NCI-H2196 (cell line): Measurements from ENCODE around the gene NBAS.
"Not testable (repeated sequence)": the region's sequence is repeated elsewhere in the genome, so short reads cannot be mapped to it uniquely, and the experiment has no call there.

ENCODE experiments used
- DNase-seq: peaks from one replicate; lab custom pipeline; 2025; ENCODE audit not compliant: unreplicated experiment; lab: John Stamatoyannopoulos, UW

Gene NBAS

DNA sequence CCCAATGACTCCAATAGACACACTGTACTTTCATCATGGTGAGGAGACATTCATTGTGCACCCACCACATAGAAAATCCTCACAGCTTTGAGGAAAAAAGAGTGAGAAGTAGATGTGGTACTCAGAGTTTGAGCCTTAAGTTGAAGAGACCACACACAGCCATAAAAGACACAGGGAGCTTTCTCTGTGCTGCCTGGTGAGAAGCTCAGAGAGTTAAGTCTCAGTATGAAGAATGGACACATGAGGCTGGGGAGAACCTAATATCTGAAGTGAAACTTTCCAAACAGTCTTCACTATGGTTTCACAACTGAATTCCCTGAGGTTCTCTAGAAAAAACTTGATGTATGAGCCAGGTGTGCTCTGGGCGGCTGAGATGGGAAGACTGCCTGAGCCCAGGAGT, 237.9 kb downstream of the NBAS start:
- no peak for DNase-seq

DNA sequence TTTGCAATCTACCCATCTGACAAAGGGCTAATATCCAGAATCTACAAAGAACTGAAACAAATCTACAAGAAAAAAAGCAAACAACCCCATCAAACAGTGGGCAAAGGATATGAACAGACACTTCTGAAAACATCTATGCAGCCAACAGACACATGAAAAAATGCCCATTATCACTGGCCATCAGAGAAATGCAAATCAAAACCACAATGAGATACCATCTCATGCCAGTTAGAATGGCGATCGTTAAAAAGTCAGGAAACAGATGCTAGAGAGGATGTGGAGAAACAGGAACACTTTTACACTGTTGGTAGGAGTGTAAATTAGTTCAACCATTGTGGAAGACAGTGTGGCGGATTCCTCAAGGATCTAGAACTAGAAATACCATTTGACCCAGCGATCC, 239.7 kb downstream of the NBAS start:
- DNase-seq = not testable (repeated sequence)

DNA sequence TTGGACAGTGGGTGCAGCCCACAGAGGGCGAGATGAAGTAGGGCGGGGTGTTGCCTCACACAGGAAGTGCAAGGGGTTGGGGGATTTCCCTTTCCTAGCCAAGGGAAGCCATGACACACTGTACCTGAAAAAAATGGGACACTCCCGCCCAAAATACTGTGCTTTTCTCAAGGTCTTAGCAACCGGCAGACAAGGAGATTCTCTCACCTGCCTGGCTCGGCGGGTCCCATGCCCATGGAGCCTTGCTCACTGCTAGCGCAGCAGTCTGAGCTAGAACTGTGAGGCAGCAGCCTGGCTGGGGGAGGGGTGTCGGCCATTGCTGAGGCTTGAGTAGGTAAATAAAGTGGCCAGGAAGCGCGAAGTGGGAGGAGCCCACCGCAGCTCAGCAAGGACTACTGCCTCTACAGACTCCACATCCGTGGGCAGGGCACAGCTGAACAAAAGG, 244.7 kb downstream of the NBAS start:
- no peak for DNase-seq

DNA sequence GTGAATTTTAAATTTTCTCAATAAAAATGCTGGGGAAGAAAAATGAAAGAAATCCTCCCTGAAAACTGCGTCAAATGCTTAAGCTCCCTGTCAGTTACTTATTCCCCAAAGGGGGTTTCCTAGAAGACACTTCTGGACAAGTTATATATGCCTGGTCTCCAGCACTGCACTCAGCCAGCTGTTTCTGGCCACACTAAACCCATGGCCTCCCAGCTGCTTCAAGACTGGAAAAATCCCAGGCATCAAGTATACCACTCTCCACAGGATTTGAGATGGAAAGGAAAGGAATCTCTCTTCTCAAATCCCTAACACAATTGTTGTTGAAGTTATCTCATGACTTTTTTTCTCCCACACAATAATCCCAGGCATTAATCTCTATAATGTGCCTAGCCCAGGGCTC, 245.7 kb downstream of the NBAS start:
- no peak for DNase-seq

DNA sequence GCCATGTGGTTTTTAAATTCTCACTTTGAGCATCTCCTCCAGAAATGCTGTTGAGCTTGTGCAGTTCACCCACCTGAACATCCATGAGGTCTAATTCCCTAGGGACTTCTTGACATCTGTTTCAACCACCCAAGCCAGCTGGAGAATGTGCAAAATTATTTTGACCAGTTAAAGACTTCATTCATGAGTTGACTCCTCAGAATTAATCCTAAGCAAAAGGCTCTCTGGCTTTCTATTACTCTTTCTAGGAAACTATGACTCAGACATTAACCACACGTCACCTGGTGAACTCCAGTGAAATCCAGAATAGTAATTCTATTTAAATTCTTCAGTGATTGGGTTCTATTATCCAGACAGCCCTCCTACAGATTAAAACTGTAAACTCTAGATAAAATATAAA, 247.5 kb downstream of the NBAS start:
- DNase-seq = no peak

DNA sequence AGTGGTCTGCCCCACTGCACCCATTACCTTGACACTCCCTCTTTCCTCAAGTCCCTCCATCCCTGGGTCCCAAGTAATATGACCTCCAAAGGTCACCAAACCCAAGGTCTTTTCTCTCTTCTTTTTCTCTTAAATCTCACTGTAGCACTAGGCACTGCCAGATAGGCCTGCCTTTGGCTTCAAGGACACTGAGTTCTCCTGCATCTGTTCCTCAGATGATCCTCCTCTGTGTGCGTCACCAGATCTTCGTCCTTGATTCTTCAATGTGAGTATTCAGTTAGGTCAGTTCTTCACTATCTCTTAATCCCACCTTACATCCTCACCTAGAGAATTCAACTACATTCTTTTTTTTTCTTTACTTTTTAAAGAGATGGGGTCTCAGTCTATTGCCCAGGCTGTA, 249.2 kb downstream of the NBAS start:
- DNase-seq = no peak

DNA sequence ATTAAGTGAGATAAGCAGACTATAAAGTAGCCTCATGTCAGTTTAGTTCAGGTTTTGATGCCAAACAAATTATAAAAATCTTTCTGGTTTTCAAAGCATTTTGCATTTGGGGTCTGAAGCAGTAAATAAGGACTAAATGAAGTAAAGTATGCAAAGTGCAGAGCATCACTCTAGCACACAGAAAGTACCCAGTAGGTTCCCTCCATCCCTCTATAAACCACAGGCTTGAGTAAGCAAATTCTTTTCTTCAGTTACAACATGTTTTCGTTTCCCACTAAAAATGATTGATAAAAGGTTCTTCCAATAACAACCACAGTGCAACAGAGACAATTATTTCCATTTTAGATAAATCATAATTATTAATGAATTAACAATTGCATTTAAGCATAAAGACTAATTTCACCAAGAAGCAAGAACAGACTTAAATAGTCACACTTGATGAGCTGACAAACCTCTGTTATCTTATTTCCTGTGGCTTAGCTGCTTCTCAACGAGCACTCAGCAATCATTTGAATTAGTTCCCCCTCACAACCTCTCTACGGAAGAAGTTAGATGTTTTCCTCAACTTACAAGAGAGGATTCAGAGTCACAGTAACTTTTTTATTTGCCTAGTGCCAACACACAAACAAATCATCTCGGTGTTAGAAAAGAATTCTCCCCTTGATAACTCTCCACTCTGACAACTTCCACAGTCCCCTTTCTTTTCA, 249.8 kb downstream of the NBAS start:
- DNase-seq = no peak

DNA sequence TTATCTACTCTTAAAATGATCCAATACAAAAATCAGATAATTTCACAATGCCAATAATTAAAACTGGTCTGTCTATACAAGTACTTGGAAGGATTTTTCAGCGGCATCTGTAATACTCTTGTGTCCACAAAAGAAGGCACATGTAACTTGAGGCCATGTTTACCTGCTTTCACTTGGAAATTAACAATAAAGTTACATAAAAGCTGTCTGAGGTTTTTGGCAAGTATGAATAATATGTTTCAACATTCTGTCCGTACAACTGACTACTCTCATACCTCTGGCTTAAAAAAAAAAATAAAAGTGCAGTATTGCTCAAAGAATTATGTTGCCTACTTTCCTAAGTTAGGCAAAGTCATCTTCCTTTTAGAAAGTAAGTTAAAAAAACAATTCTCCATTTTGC, 253.6 kb downstream of the NBAS start:
- DNase-seq = no peak

DNA sequence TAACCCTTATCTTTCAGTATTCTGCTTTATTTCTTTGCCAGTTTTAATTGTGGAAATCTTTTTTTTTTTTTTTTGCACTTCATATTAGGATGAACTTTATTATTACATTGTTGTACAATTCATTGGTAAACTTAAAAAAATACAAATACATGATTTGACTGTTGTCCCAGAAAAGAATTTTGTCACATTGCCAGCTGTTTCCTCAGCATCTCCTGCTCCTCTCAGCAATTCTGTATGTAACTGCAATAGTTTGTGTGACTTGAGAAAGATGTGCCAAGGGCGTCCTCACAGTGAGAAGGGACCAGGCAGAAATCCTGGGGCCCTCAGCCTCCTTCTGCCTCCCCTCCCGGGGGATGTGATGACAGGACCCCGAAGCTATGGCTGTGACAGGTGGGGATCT, 254.4 kb downstream of the NBAS start:
- no peak for DNase-seq

DNA sequence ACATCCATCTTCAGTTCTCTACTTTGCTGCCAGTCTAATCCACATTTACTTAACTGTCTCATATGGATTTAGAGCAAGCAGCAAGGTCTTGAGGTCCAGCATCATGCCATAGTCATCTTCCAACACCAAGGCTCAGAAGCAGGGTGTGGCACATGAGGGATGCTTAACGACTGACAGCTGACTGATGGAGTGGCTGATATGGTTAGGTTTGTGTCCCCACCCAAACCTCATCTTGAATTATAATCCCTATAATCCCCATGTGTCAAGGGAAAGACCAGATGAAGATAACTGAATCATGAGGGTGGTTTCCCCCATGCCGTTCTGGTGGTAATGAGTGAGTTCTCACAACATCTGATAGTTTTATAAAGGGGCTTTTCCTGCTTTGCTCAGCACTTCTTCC, 257.3 kb downstream of the NBAS start:
- DNase-seq = no peak

DNA sequence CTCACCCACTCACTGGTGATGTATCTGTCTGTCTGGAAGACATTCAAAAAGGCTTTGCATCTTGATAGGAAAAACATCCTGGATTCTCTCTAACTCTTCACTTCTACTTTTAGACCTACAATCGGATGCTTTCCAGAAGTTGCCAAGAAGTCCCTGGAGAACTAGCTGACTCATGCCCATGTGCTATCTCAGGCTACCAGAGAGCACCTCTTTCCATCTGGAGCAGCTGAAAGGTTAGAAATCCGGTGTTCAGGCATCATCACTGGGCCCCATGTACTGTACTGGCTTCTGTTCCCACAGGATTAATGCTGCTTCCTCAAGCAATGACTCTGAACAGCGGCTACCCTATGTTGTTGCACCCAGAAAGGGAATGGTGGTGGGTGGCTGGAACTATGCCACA, 259.0 kb downstream of the NBAS start:
- DNase-seq = no peak

DNA sequence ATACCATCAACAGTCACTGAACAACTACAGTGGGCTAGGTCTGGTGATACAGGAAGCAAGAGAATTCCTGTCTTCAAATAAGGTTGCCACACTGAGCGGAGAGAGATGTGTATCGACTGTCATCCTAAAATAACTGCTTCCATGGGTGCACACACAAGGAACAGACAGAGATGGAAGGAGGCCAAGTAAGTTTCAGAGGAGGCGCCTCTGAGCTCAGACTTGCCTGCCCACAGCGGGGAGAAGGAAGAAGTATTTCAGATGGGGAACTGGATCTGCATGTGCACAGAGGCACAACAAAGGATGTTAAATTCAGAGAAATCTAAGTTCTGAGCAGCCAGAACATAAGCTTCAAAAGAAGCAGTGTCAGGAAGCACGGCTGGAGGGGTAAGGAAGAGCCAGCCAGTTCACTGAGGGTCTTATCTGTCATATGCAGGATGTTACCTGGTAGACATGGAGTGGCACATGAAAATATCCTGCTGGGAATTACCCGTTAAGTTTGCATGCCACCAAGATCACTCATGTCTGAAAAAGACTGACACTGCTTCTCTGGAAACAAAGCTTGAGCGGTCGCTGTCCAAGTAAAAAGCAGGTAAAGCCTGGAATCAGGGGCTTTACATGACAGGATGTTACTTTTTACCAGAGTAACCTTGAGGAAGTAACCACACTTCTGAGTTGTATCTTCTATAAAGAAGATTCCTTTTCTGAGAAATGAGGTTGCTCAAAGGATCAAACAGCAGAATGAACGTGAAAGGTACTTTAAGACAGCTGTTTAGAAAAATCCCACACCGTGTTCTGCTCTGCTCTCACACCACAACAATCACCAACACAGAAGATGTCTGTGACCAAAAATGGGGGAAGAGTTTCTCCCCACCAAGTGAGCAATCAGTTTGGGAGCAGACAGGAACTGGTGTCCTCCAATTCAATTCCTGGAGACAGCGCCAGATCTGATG, 260.2 kb downstream of the NBAS start:
- DNase-seq = no peak

DNA sequence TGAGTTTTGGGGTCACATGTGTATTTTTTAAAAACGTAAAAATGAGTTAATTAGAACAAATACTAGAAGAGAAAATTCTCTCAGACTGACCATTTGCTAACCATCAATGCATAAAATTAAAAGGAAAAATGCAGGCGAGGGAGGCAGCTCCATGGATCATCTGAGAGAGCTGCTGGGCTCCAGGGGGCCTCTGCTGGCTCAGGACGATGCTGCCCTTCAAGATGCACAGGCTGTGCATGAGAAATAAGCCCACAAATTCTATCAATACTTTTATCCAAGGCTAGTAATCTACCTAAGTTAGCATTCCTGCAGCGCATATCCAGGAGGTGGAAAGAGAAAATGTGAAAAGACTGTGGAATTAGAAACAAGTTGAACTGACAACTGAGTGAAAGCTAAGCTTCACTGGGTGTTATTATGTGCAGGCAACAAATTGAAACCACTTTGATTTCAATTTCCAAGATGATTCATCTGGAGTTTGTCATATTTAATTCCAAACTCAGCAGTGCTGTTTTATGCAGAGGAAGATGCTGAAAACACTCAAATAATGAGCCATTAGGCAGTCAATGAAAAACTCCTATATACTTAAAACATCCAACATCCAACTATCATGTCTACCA, 261.1 kb downstream of the NBAS start:
- DNase-seq = no peak

DNA sequence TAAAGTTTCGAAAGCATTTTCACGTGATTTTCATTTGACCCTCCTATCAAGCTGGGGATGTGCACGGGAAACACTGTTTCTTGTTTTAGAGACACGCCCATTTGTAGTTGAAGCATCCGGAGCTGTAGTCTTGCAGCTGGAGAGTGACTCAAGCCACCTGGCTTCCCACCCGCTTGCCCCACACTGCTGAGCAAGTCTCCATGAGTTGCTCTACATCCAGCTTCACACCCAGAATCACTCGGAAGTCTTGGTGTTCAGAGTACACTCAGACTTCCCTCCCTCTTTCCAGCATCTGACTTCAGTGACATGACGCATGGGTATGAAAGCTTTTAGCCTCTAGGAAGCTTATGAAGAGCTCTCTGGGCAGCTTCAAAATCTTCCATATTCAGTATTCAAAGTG, 262.4 kb downstream of the NBAS start:
- no peak for DNase-seq

DNA sequence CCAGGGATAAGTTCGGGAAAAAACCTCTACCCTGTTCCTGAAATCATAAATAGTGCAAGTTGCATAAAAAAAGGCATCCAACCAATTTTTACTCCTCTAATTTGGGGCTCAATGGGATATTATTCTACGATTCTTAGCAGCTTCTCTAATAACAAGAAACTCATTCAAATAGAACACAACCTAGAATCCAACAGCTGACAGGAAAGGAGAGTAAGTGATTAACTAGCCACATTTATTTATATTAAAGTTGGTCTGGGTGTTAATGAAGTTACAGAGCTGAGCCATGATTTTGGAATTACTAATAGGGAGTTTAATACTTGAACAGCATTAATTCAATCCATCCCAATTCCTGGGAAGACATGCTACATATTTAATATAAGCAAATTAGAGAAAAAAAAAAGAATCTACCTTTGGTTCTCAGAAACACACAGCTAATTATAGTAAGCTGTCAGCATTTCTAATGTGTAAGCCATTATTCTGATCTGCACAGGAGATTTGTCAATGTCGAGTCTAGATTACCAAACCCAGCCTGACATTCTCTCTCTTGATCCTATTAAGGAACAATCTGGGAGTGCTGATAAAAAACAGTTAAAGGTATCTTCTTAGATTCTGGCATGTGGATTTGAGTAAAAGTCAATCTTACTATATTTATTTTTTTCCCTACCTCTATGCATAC, 267.7 kb downstream of the NBAS start:
- DNase-seq = no peak

DNA sequence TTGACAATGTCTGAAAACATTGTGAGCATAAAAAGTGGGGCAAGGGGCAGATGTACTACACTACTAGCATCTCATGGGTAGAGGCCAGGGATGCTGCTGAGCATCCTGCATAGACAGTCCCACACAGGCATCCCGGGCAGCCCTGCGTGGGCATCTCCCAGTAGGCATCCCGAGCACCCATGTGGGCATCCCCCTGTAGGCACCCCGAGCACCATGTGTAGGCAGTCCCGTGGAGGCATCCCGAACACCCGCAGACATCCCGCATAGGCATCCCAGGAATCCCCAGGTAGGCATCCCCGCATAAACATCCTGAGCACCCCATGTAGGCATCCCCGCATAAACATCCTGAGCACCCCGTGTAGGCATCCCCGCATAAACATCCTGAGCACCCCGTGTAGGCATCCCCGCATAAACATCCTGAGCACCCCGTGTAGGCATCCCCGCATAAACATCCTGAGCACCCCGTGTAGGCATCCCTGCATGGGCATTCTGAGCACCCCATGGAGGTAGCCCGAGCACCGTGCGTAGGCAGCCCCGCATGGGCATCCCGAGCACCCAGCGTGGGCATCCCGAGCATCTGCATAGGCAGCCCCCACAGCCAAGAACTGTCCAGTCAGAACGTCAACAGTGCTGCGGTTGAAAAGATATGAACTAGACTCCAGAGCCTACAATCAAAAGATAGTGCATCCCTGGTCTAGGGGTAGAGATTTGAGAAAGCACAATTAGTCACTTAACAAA, 273.5 kb downstream of the NBAS start:
- DNase-seq = no peak

DNA sequence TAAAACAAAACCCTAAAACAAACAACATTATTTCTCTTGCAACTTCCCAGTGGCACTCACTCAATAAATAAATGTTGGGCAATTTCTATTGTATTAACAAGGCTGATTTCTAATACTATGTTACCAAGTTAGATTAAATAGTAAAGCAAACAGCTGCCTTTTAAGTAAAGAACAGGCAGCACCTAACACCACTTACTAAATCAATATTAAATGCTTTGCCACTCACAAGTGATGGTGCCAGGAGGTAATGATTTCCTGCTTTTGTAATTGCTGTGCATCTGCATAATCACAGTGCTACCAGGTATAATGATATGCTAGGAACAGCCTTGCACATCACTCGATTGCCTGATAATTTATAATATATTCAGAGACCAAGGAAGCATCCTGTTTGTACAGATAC, 276.5 kb downstream of the NBAS start:
- DNase-seq = peak; percentile 7

DNA sequence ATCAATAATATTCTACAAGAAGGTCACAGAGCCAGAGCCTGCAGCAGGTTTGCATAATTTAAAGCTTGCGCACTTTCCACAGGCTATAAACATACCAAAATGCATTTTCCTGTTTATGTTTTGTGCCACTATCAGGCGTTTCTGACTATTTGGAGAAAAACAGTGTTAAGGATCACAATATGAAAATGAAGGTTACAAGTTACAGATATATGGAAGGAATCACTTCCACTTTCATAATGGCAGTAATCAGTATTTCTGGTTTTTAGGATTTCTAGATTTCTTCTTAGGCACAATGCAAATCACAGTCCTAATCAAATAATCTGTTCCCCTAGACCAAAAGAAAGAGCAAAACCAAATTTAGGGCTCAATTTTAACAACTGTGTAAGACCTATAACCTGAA, 279.5 kb downstream of the NBAS start:
- DNase-seq = no peak

DNA sequence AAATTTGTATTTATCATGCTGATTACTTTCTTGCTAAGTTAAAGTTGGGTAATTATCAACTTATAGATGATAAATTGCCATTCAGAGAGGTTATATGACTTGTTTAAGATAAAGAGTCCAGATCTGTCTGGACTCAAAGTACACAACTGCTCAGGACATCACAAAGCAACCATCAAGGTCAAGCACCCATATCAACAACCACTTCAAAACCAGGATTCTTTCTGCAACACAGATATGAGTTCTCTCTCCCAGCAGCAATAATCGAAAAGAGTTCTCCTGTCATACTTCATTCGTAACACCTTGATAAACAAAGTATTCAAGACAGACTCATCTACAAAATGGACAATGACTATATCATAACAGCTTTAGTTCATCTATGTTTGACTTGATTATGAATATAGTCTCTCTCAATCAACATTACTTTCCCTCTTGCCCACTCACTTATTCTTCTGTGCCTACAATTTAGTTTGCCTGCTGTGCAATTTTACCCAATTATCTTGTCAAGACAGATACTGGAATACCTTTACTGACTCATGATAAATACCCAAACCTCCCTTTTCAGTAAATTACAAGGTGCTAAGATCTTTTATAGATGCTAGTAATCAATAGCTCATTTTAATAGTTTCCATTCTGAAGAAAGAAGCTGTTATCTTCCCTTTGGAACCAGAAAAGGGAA, 281.8 kb downstream of the NBAS start:
- DNase-seq = no peak

DNA sequence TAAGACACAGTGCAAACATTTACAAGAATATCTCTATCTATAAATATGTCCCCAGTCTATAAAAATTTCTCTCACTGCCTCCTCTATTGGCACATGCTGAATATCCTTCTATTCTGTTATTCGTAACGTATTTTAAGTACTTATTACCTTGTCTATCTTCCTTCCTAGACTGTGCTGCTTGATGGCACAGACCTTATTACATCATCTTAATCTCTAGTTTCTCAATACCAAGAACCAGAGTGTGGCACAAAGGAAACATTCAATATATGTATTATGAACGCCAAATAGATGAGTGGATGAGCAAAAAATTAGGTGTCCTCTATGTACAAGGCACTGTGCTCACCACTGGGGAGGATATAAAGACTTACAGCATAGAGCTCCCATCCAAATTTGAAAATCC, 282.8 kb downstream of the NBAS start:
- no peak for DNase-seq
